Hematopoietic multipotent progenitor cell (in vitro differentiated cells): ENCODE results near the gene COL5A1. TPM values are rescaled to one million over a fixed set of nuclear protein-coding genes. Genes with fewer than 3 reads are reported as not detected.

ENCODE experiments used
- DNase-seq, 3 donors: peaks; one replicate each; pipeline ENCODE4 v3.0.0-alpha.2; 2011 to 2015; ENCODE audit warnings: low read depth in 2 of 3, low spot score in 2 of 3
- total RNA-seq: library from RNA; depleted of rRNA; stranded (reverse); fragments of >200 nt; gene quantifications from one replicate; pipeline ENCODE4 v1.2.3, GENCODE V29; 2012

The COL5A1 gene
- total RNA-seq, 1 donor = 10.5 TPM

- DNase-seq = no peak
Observed at GRCh38 chr9:134606951-134607731, 34.5 kb upstream of the COL5A1 start.

- no peak for DNase-seq
Observed at GRCh38 chr9:134607971-134608370, 33.6 kb upstream of the COL5A1 start.

DNA sequence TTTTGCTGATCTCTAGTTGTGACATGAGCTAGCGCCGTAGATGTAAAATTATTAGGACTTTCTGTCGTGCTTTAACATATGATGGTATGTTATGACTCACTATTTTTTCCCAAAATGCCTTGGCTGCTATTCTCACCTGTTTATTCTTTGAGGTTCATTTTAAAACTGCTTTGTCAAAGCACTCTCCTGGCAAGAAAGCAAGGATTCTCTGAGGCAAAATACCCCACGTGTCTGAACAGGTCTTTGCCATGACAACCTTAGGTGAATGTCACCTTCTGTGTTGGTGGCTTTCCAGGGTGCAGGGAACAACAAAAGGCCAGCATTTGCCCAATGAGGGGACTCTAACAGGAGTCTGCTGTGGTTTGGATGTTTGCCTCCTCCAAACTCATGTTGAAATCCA, 30.6 kb upstream of the COL5A1 start:
- DNase-seq = no peak

- DNase-seq = no peak
Observed at GRCh38 chr9:134612309-134612708, 29.3 kb upstream of the COL5A1 start.

- no peak for DNase-seq
Observed at GRCh38 chr9:134612715-134613114, 28.9 kb upstream of the COL5A1 start.

GRCh38 chr9:134614256-134614655, 27.3 kb upstream of the COL5A1 start:
- no peak for DNase-seq

DNA sequence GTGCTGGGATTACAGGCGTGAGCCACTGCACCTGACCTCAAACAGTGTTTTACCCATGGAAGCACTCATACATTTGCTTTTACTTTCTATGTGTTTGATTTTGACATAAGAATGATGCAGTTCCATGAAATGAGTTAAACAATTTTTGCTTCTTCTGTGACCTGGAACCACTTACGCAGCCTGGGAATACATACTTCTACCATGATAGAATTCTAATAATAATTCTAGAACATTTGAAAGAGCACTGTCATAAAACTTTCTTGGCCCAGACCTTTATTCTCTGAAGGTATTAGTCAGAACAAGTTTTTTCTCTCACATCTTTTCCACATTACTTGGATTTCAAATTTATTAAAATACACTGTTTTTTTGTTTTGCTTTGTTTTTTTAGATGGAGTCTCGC, 25.3 kb upstream of the COL5A1 start:
- DNase-seq = no peak

GRCh38 chr9:134617246-134617645, 24.4 kb upstream of the COL5A1 start:
- no peak for DNase-seq

- DNase-seq = no peak
Observed at GRCh38 chr9:134617836-134618162, 23.8 kb upstream of the COL5A1 start.

DNA sequence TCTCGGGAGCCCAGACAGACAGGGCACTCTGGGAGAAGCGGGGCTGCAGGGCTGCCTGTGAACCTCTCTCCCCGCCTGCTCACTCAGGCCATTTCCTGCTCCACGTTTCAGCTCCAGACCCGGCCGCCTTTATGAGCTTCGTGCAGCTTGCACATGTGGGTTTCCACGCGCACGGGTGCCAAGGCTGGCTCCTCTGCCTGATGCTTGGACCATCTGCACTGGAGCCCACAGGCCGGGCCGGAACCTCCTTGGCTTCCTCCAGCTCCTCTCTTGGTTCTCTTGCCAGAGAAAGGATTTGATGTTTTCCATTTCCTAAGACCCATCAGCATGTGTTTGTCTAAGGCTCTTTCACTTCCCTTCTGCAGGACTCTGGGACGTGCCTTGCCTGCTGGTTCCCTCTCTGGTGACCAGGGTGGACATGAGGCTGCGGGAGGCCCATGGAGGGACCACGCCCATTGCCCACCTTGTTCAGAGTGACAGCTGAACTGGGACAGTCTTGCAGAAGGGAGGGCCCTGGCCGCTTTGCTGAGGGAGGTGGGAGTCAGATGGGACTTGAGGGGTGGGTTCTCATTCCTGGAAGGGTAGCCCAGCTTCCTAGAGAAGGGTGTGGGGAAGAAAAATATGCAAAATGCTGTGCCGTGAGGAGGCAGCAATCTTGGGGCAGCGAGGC, 23.3 kb upstream of the COL5A1 start:
- no peak for DNase-seq

GRCh38 chr9:134618833-134619447, 22.7 kb upstream of the COL5A1 start:
- DNase-seq = no peak

DNA sequence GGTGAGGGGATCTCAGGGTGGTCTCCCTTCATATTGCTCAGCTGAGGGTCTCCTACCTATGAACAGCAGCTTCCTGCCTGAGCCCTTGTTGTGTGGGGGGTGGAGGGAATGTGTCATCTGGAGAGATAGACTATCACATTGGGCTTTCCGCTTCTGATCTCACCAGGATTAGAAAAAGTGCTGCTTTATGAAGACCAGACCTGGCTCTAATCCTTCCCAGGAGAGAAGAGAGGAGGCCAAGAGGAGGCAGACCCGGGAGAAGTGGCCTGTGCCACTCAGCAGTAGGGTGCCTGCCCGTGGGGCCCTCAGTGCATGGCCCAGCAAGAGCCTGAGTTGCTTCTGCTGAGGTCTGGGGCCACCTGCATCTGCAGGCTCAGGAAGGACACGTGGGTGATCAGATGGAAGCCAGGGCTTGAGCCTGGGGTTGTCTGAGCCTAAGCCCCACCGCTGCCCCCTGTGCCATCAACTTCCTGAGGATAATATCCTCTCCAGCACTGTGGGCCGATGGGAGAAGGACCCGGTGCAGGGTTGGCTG, 22.1 kb upstream of the COL5A1 start:
- no peak for DNase-seq

GRCh38 chr9:134619983-134620661, 21.5 kb upstream of the COL5A1 start:
- DNase-seq = no peak

DNA sequence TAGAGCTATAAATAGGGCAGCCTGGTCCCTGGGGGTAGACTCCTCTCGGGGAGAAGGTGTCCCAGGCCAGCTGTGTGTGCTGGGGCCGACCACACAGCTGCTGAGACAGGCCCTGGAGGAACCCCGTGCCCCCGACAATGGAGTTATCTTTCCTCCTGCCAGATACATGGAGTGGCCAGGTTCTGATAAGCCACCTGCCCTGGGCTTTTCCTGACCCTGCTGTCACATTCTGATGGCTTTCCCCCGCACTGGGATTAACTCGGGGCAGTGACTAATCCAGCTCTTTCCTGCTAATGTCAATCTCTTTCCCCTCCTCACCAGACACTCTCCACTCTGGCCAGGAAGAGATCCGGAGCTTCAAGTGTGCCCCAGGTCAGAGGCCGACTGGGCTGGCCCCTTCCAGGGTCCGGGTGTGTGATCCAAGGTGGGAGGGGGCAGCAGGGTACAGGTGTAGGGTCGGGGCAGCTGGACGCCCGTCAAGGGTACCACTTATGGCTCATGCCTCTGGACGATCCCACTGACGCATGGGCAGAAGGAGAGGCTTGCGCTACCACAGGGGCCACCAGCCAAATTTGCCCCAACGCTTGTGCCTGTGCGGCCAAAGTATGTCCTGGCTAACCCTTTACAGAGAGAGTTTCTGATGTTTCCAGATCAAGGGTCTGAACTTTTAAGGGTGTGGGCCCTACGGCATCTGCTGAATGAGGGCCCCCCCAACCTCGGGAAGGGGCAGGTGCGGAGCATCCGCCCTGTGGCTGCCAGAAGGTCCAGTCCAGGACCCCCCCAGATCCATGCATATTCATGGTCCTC, 20.6 kb upstream of the COL5A1 start:
- DNase-seq = no peak

GRCh38 chr9:134621558-134622110, 20.0 kb upstream of the COL5A1 start:
- no peak for DNase-seq

GRCh38 chr9:134622896-134623257, 18.7 kb upstream of the COL5A1 start:
- no peak for DNase-seq

DNA sequence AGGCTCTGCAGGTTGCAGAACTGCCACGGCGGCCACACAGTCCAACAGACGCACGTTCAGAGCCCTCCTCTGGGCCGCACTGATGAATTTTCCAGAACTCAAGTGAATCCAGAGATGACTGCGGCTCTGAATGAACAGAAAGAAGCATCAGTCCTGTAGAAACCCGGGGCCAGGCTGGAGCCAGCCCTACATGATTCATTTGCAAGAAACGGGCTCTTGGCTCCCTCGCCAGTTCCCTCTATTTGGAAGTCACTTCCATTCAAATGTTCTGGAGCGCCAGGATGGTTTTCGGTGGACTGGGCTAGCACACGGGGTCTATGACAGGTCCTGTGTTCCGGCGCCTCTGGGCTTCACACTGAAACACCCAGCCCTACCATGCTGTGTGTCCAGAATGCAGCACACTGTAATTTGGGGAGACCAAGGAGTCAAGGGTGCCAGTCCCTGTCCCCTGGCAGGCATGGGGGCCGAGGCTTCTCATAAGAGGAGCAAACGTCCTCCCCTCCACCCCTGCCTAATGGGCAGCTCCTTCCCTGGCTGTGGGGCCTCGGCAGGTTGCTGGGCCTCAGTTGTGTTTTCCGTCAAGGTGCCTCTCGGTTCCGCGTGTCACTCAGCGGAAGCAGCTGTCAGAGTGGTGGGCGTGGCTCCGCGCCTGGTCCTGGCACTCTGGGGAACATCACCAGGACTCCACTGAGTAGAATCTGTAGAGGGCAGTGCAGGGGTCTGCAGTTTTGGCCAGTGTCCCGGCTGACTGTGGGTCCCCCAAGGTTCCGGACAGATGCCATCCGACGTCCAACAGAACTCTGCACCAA, 18.1 kb upstream of the COL5A1 start:
- no peak for DNase-seq

DNA sequence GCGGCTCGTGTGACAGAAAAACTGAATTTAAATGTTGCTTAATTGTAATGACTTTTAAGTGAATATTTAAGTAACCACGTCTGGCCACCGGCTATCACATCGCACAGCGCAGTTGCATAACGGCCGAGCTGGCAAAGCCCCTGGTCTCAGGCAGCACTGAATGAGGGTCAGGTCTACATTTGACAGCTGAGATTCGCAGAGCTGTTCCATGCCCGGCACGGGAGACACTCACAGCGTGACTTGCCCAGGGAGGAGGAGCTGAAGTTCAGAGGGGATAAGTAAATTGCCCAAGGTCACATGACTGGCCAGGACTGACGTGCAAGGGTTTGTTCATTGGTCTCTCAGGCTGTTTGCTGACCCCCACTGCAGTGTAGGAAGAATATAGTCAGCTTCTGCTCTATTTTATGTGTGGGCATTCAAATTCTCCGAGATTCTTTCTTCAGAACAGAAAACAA, 17.4 kb upstream of the COL5A1 start:
- no peak for DNase-seq

GRCh38 chr9:134624621-134625181, 16.9 kb upstream of the COL5A1 start:
- no peak for DNase-seq
